Neuronal stem cell (in vitro differentiated cells): ENCODE measurements around the gene NASP.

Experiments used
- DNase-seq: peaks from one replicate; pipeline ENCODE4 v3.0.0-alpha.2; 2013; ENCODE audit warnings: low spot score
- H2AFZ ChIP-seq: one replicate; pipeline ENCODE4 v1.6.1; 2013; ENCODE audit warnings: mild to moderate bottlenecking, low read length, inconsistent platforms
- H2AK5ac ChIP-seq: 2 replicates; pipeline ENCODE4 v1.6.1; 2013; ENCODE audit warnings: low read depth, mild to moderate bottlenecking, inconsistent platforms, low read length, moderate library complexity, mixed read lengths
- H2BK120ac ChIP-seq: 2 replicates; pipeline ENCODE4 v1.6.1; 2013; ENCODE audit warnings: low read depth, mild to moderate bottlenecking, inconsistent platforms, low read length, moderate library complexity, mixed read lengths
- H2BK12ac ChIP-seq: one replicate; pipeline ENCODE4 v1.6.1; 2013; ENCODE audit warnings: low read length, inconsistent platforms
- H2BK15ac ChIP-seq: 2 replicates; pipeline ENCODE4 v1.6.1; 2013; ENCODE audit warnings: mild to moderate bottlenecking, low read length, inconsistent platforms, mixed read lengths
- H2BK5ac ChIP-seq: one replicate; pipeline ENCODE4 v1.6.1; 2013; ENCODE audit warnings: inconsistent platforms, mild to moderate bottlenecking, low read length, moderate library complexity
- H3K14ac ChIP-seq: one replicate; pipeline ENCODE4 v1.6.1; 2013; ENCODE audit warnings: low read length, inconsistent platforms
- H3K18ac ChIP-seq: 2 replicates; pipeline ENCODE4 v1.6.1; 2013; ENCODE audit warnings: low read length, inconsistent platforms
- H3K23ac ChIP-seq: 2 replicates; pipeline ENCODE4 v1.6.1; 2013; ENCODE audit warnings: low read depth, mild to moderate bottlenecking, mixed read lengths, low read length, inconsistent platforms; ENCODE audit not compliant: poor library complexity
- H3K27ac ChIP-seq: replicated peaks from 3 replicates; pipeline ENCODE4 v1.5.1; 2013; ENCODE audit warnings: low read length, inconsistent platforms
- H3K27me3 ChIP-seq, 3 experiments: 2 replicates each; pipeline ENCODE4 v1.6.1; 2013; ENCODE audit warnings: low read length in 3 of 3, mild to moderate bottlenecking in 2 of 3, inconsistent platforms in 1 of 3, low read depth in 1 of 3, mixed read lengths in 1 of 3, moderate library complexity in 1 of 3; ENCODE audit not compliant: control insufficient read depth in 3 of 3, insufficient read depth in 3 of 3
- H3K36me3 ChIP-seq, 2 donors: replicated peaks in 1 of 2; 2 replicates each; pipeline ENCODE4 v1.6.1; 2013; ENCODE audit warnings: low read length in 2 of 2; ENCODE audit not compliant: control insufficient read depth in 2 of 2, insufficient read depth in 2 of 2
- H3K4ac ChIP-seq: 2 replicates; pipeline ENCODE4 v1.6.1; 2013; ENCODE audit warnings: inconsistent platforms, mild to moderate bottlenecking, low read length, moderate library complexity
- H3K4me1 ChIP-seq, 2 donors: 1 replicate in 1 of 2; 2 replicates in 1 of 2; pipeline ENCODE4 v1.6.1; 2013; ENCODE audit warnings: low read length in 2 of 2, low read depth in 1 of 2; ENCODE audit not compliant: control insufficient read depth in 2 of 2, insufficient read depth in 1 of 2
- H3K4me2 ChIP-seq: one replicate; pipeline ENCODE4 v1.6.1; 2013; ENCODE audit warnings: mild to moderate bottlenecking, low read length, inconsistent platforms; ENCODE audit not compliant: insufficient read depth, poor library complexity, severe bottlenecking
- H3K4me3 ChIP-seq, 2 donors: 2 replicates each; pipeline ENCODE4 v1.5.1; 2013; ENCODE audit warnings: low read length in 2 of 2, mild to moderate bottlenecking in 2 of 2, inconsistent platforms in 1 of 2, moderate library complexity in 1 of 2
- H3K79me1 ChIP-seq: one replicate; pipeline ENCODE4 v1.6.1; 2013; ENCODE audit warnings: low read depth, mild to moderate bottlenecking, inconsistent platforms, low read length, moderate library complexity
- H3K9ac ChIP-seq: one replicate; pipeline ENCODE4 v1.6.1; 2013; ENCODE audit warnings: mild to moderate bottlenecking, low read depth, low read length, inconsistent platforms; ENCODE audit not compliant: poor library complexity
- H3K9me3 ChIP-seq, 2 donors: replicated peaks in 1 of 2; 2 replicates each; pipeline versions ENCODE3 to v1.6.1; 2013; ENCODE audit warnings: low read length in 2 of 2, mild to moderate bottlenecking in 2 of 2, inconsistent platforms in 1 of 2, low read depth in 1 of 2, mixed read lengths in 1 of 2, moderate library complexity in 1 of 2; ENCODE audit not compliant: control insufficient read depth in 2 of 2, insufficient read depth in 1 of 2
- H4K8ac ChIP-seq: one replicate; pipeline ENCODE4 v1.6.1; 2013; ENCODE audit warnings: low read depth, mild to moderate bottlenecking, inconsistent platforms, low read length, moderate library complexity
- H4K91ac ChIP-seq: one replicate; pipeline ENCODE4 v1.6.1; 2013; ENCODE audit warnings: low read length, low read depth, mild to moderate bottlenecking, inconsistent platforms; ENCODE audit not compliant: poor library complexity
- WGBS, 2 donors: extraction: QIAGEN DNeasy Blood & Tissue Kit; methylation state at CpG; one replicate each; pipeline ENCODE4 v1.1.7; 2013; ENCODE audit warnings: missing lambda C conversion rate in 2 of 2, mixed read lengths in 1 of 2; ENCODE audit not compliant: insufficient read length in 2 of 2, insufficient replicate concordance in 1 of 2; ENCODE audit errors: extremely low coverage in 2 of 2; 5-methylcytosine and 5-hydroxymethylcytosine counted together

Gene NASP

GRCh38 chr1:45583264-45583665 lies 576 bp upstream of the NASP start:
- Histone ChIP-seq H3K23ac (no peak overlapping the region), H2BK5ac (no peak overlapping the region), H2AK5ac (no peak overlapping the region), H3K79me1 (peaks cover 7% of the 10 kb centered on the region), H2AFZ (peak overlapping the region; percentile 91), H3K4me3 (peak overlapping the region; percentile 100), H2BK120ac (no peak overlapping the region), H3K4me1 (peaks cover 2 to 10% of the 10 kb centered on the region in 2 donors), H4K8ac (no peak overlapping the region), H3K14ac (no peak overlapping the region), H3K27me3 (no peaks in the 10 kb centered on the region), H4K91ac (no peak overlapping the region), H3K27ac (peak overlapping the region; percentile 71), H3K36me3 (peaks cover 2 to 27% of the 10 kb centered on the region in 2 donors), H3K18ac (peak overlapping the region; percentile 53), H2BK15ac (no peak overlapping the region), H3K9me3 (no peaks in the 10 kb centered on the region), H2BK12ac (no peak overlapping the region), H3K4me2 (peak overlapping the region; percentile 66), H3K9ac (peak overlapping the region; percentile 87), H3K4ac (no peak overlapping the region)
- peak; percentile 92 for DNase-seq
- no CpG with 5 or more reads among the region's 19 CpGs for WGBS, 2 donors

- H2BK5ac ChIP-seq, result peak overlapping the region; percentile 98
- peak overlapping the region; percentile 92 for H2BK15ac ChIP-seq
- peak overlapping the region; percentile 58 for H2BK12ac ChIP-seq
- H4K8ac ChIP-seq, result peak overlapping the region; percentile 96
- peak overlapping the region; percentile 91 for H2AFZ ChIP-seq
- peak overlapping the region; percentile 54 for H3K4me2 ChIP-seq
- H3K4me1 ChIP-seq, result peaks cover 2 to 10% of the 10 kb centered on the region in 2 donors
- peak overlapping the region; percentile 100 for H3K4me3 ChIP-seq
- no peaks in the 10 kb centered on the region for H3K9me3 ChIP-seq
- peak overlapping the region; percentile 95 for H4K91ac ChIP-seq
- peaks cover 2 to 40% of the 10 kb centered on the region in 2 donors for H3K36me3 ChIP-seq
- peak overlapping the region; percentile 98 for H2AK5ac ChIP-seq
- WGBS, 2 donors, result no CpG with 5 or more reads among the region's 59 CpGs
- H3K79me1 ChIP-seq, result peaks cover 7% of the 10 kb centered on the region
- H3K4ac ChIP-seq, result peak overlapping the region; percentile 95
- no peaks in the 10 kb centered on the region for H3K27me3 ChIP-seq
- H3K9ac ChIP-seq, result peak overlapping the region; percentile 100
- H3K18ac ChIP-seq, result peak overlapping the region; percentile 100
- peak; percentile 95 for DNase-seq
- peak overlapping the region; percentile 99 for H3K23ac ChIP-seq
- H3K27ac ChIP-seq, result peak overlapping the region; percentile 94
- peak overlapping the region; percentile 100 for H3K14ac ChIP-seq
- H2BK120ac ChIP-seq, result peak overlapping the region; percentile 99
These were observed 689 bp downstream of the NASP start for GRCh38 chr1:45584351-45585109.

- Histone ChIP-seq H3K9ac (peak overlapping the region; percentile 81), H4K91ac (no peak overlapping the region), H3K14ac (no peak overlapping the region), H2AFZ (no peak overlapping the region), H3K4ac (no peak overlapping the region), H3K18ac (no peak overlapping the region), H4K8ac (no peak overlapping the region), H3K4me3 (peak overlapping the region; percentile 90 to 100), H2AK5ac (no peak overlapping the region), H3K4me2 (peak overlapping the region; percentile 59), H3K79me1 (peaks cover 7% of the 10 kb centered on the region), H3K9me3 (no peaks in the 10 kb centered on the region), H2BK15ac (no peak overlapping the region), H2BK120ac (no peak overlapping the region), H3K23ac (no peak overlapping the region), H2BK12ac (no peak overlapping the region), H3K4me1 (peaks cover 2 to 10% of the 10 kb centered on the region in 2 donors), H3K27me3 (no peaks in the 10 kb centered on the region), H2BK5ac (no peak overlapping the region), H3K27ac (peak overlapping the region; percentile 24), H3K36me3 (peaks cover 2 to 45% of the 10 kb centered on the region in 2 donors)
- DNase-seq, result no peak
- WGBS, 2 donors, result no CpG with 5 or more reads among the region's 5 CpGs
These were observed 1.2 kb downstream of the NASP start for GRCh38 chr1:45585110-45585426.

- DNase-seq, result no peak
- H2BK12ac ChIP-seq, result no peak overlapping the region
- peak overlapping the region; percentile 70 to 100 for H3K4me3 ChIP-seq
- H3K4ac ChIP-seq, result no peak overlapping the region
- H2BK5ac ChIP-seq, result no peak overlapping the region
- H3K9me3 ChIP-seq, result no peaks in the 10 kb centered on the region
- H4K91ac ChIP-seq, result no peak overlapping the region
- H3K9ac ChIP-seq, result no peak overlapping the region
- no peak overlapping the region for H3K27ac ChIP-seq
- H3K79me1 ChIP-seq, result peaks cover 7% of the 10 kb centered on the region
- no peaks in the 10 kb centered on the region for H3K27me3 ChIP-seq
- H2BK120ac ChIP-seq, result no peak overlapping the region
- peaks cover 2 to 10% of the 10 kb centered on the region in 2 donors for H3K4me1 ChIP-seq
- peak overlapping the region; percentile 59 for H3K4me2 ChIP-seq
- WGBS, 2 donors, result no CpG with 5 or more reads among the region's 7 CpGs
- H2AFZ ChIP-seq, result no peak overlapping the region
- no peak overlapping the region for H2AK5ac ChIP-seq
- H3K14ac ChIP-seq, result no peak overlapping the region
- peaks cover 2 to 51% of the 10 kb centered on the region in 2 donors for H3K36me3 ChIP-seq
- no peak overlapping the region for H3K18ac ChIP-seq
- H4K8ac ChIP-seq, result no peak overlapping the region
- no peak overlapping the region for H3K23ac ChIP-seq
- no peak overlapping the region for H2BK15ac ChIP-seq
These were observed 1.7 kb downstream of the NASP start for GRCh38 chr1:45585496-45586075.
